MG63 (cell line): Measurements from ENCODE around the gene ALG8. TPM values are rescaled to one million over a fixed set of nuclear protein-coding genes. Genes with fewer than 3 reads are reported as not detected.

Source experiments
- DNase-seq: peaks from one replicate; pipeline ENCODE4 v3.0.0-alpha.2; 2020
- H3K27me3 ChIP-seq: fragments of 250-450 bp; sonication (Bioruptor Pico); 2 replicates; pipeline ENCODE4 v1.5.1; 2020; ENCODE audit warnings: mild to moderate bottlenecking, moderate library complexity
- H3K36me3 ChIP-seq: fragments of 250-450 bp; sonication (Bioruptor Pico); 2 replicates; pipeline ENCODE4 v1.5.1; 2020; ENCODE audit warnings: mild to moderate bottlenecking, moderate library complexity
- H3K4me3 ChIP-seq: fragments of 250-450 bp; sonication (Bioruptor Pico); 2 replicates; pipeline ENCODE4 v1.5.1; 2020; ENCODE audit warnings: mild to moderate bottlenecking, moderate library complexity
- H3K9me3 ChIP-seq: fragments of 250-450 bp; sonication (Bioruptor Pico); 2 replicates; pipeline ENCODE4 v1.5.1; 2020; ENCODE audit warnings: mild to moderate bottlenecking, moderate library complexity
- total RNA-seq: library from RNA; depleted of rRNA; stranded (reverse); fragments of >200 nt; shearing (Covaris generic); gene quantifications from 2 replicates; pipeline ENCODE4 v1.2.3, GENCODE V29; 2014; ENCODE audit warnings: low replicate concordance

ALG8 gene
- total RNA-seq, 1 experiment from 2014 or later = 33.6 TPM

- peaks cover 3% of the 10 kb centered on the region; the same call in 1 of the 2 replicates for H3K36me3 ChIP-seq
- no peaks in the 10 kb centered on the region for H3K27me3 ChIP-seq
- DNase-seq = no peak
- H3K4me3 ChIP-seq = no peak overlapping the region
- H3K9me3 ChIP-seq = no peaks in the 10 kb centered on the region; the same call in 1 of the 2 replicates
These were observed 27.5 kb upstream of the ALG8 start for GRCh38 chr11:78166855-78167469.

- Histone ChIP-seq H3K4me3 (no peak overlapping the region), H3K27me3 (no peaks in the 10 kb centered on the region), H3K9me3 (no peaks in the 10 kb centered on the region; the same call in 1 of the 2 replicates), H3K36me3 (no peaks in the 10 kb centered on the region)
- DNase-seq = no peak
These were observed 25.0 kb upstream of the ALG8 start for GRCh38 chr11:78164471-78164870.

GRCh38 chr11:78163828-78164227 lies 24.4 kb upstream of the ALG8 start:
- no peaks in the 10 kb centered on the region for H3K27me3 ChIP-seq
- no peak overlapping the region for H3K4me3 ChIP-seq
- H3K36me3 ChIP-seq = no peaks in the 10 kb centered on the region
- no peak for DNase-seq
- H3K9me3 ChIP-seq = no peaks in the 10 kb centered on the region; the same call in 1 of the 2 replicates

GRCh38 chr11:78161962-78162371 lies 22.5 kb upstream of the ALG8 start:
- DNase-seq = no peak
- H3K4me3 ChIP-seq = no peak overlapping the region
- H3K36me3 ChIP-seq = no peaks in the 10 kb centered on the region
- no peaks in the 10 kb centered on the region; the same call in 1 of the 2 replicates for H3K9me3 ChIP-seq
- no peaks in the 10 kb centered on the region for H3K27me3 ChIP-seq

GRCh38 chr11:78161346-78161745 lies 21.9 kb upstream of the ALG8 start:
- Histone ChIP-seq H3K9me3 (no peaks in the 10 kb centered on the region; the same call in 1 of the 2 replicates), H3K36me3 (no peaks in the 10 kb centered on the region), H3K27me3 (no peaks in the 10 kb centered on the region), H3K4me3 (no peak overlapping the region)
- DNase-seq = no peak

- Histone ChIP-seq H3K27me3 (no peaks in the 10 kb centered on the region), H3K36me3 (no peaks in the 10 kb centered on the region)
These were observed 21.1 kb upstream of the ALG8 start for GRCh38 chr11:78160557-78160956.

GRCh38 chr11:78158987-78159652 lies 19.7 kb upstream of the ALG8 start:
- H3K9me3 ChIP-seq = no peaks in the 10 kb centered on the region
- no peak for DNase-seq
- no peaks in the 10 kb centered on the region for H3K27me3 ChIP-seq
- H3K4me3 ChIP-seq = no peak overlapping the region
- H3K36me3 ChIP-seq = no peaks in the 10 kb centered on the region

More at GRCh38 chr11:78160557-78160956, 21.1 kb upstream of the ALG8 start:
- no peak for DNase-seq
- Histone ChIP-seq H3K9me3 (no peaks in the 10 kb centered on the region; the same call in 1 of the 2 replicates), H3K4me3 (no peak overlapping the region)

GRCh38 chr11:78156127-78156844 lies 16.9 kb upstream of the ALG8 start:
- Histone ChIP-seq H3K27me3 (no peaks in the 10 kb centered on the region), H3K4me3 (no peak overlapping the region), H3K36me3 (no peaks in the 10 kb centered on the region), H3K9me3 (no peaks in the 10 kb centered on the region)
- DNase-seq = no peak

GRCh38 chr11:78151804-78152203 lies 12.4 kb upstream of the ALG8 start:
- DNase-seq = no peak
- Histone ChIP-seq H3K36me3 (no peaks in the 10 kb centered on the region), H3K4me3 (no peak overlapping the region), H3K9me3 (no peaks in the 10 kb centered on the region), H3K27me3 (no peaks in the 10 kb centered on the region)

- H3K27me3 ChIP-seq = no peaks in the 10 kb centered on the region
- H3K36me3 ChIP-seq = no peaks in the 10 kb centered on the region
- DNase-seq = no peak
- H3K9me3 ChIP-seq = no peaks in the 10 kb centered on the region
- H3K4me3 ChIP-seq = no peak overlapping the region
These were observed 11.3 kb upstream of the ALG8 start for GRCh38 chr11:78150754-78151153.

- Histone ChIP-seq H3K4me3 (no peak overlapping the region), H3K9me3 (no peaks in the 10 kb centered on the region), H3K36me3 (no peaks in the 10 kb centered on the region), H3K27me3 (no peaks in the 10 kb centered on the region)
- no peak for DNase-seq
These were observed 10.9 kb upstream of the ALG8 start for GRCh38 chr11:78150346-78150745.

- Histone ChIP-seq H3K9me3 (no peaks in the 10 kb centered on the region), H3K27me3 (no peaks in the 10 kb centered on the region), H3K36me3 (no peaks in the 10 kb centered on the region), H3K4me3 (no peak overlapping the region)
- peak; percentile 73 for DNase-seq
These were observed 10.2 kb upstream of the ALG8 start for GRCh38 chr11:78149646-78150045.

- Histone ChIP-seq H3K4me3 (no peak overlapping the region), H3K36me3 (no peaks in the 10 kb centered on the region), H3K27me3 (no peaks in the 10 kb centered on the region), H3K9me3 (no peaks in the 10 kb centered on the region)
- no peak for DNase-seq
These were observed 8.4 kb upstream of the ALG8 start for GRCh38 chr11:78147807-78148206.

GRCh38 chr11:78145511-78146025 lies 6.1 kb upstream of the ALG8 start:
- no peaks in the 10 kb centered on the region for H3K9me3 ChIP-seq
- H3K36me3 ChIP-seq = no peaks in the 10 kb centered on the region
- H3K4me3 ChIP-seq = no peak overlapping the region
- DNase-seq = no peak
- H3K27me3 ChIP-seq = no peaks in the 10 kb centered on the region

- Histone ChIP-seq H3K27me3 (no peaks in the 10 kb centered on the region), H3K4me3 (peak overlapping the region; percentile 95), H3K36me3 (peaks cover 9% of the 10 kb centered on the region), H3K9me3 (no peaks in the 10 kb centered on the region)
- DNase-seq = no peak
These were observed 1.1 kb upstream of the ALG8 start for GRCh38 chr11:78140392-78141077.

GRCh38 chr11:78138694-78139421 lies 568 bp downstream of the ALG8 start:
- H3K9me3 ChIP-seq = no peaks in the 10 kb centered on the region
- DNase-seq = peak; percentile 12
- peaks cover 16% of the 10 kb centered on the region for H3K36me3 ChIP-seq
- no peaks in the 10 kb centered on the region for H3K27me3 ChIP-seq
- H3K4me3 ChIP-seq = peak overlapping the region; percentile 95
